ENCODE measurements around the gene ABCB4. TPM values are rescaled to one million over a fixed set of nuclear protein-coding genes. Genes with fewer than 3 reads are reported as not detected.

Gene ABCB4
- total RNA-seq, 1 experiment from 2014 or later: not detected

DNA sequence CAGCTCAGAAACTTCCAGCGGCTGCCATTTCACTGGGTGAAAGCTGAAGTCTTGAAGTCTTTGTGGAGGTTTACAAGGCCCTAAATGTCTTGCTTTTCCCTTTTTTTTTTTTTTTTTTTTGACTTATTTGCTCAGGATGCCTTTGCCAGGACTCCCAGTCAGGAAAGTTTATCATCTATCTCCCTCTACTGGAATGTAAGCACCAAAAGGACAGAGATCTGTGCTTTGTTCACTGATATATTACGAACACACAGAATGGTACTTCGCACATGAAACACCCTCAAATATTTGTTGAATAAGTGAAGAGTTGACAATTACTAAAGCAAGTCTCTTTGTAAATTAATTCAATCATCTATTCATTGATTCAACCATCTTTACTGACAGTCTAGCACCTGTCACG lies 23.2 kb downstream of the ABCB4 start:
- no peaks in the 10 kb centered on the region for H3K27me3 ChIP-seq (ENCODE audit: insufficient read depth, low read length)
- H3K9me3 ChIP-seq (ENCODE audit: control insufficient read depth in 1 of 2, insufficient read depth in 1 of 2, low read depth in 1 of 2, low read length in 2 of 2): no peaks in the 10 kb centered on the region
- H2AFZ ChIP-seq (ENCODE audit: low read depth, low read length, poor library complexity, severe bottlenecking): no peak overlapping the region
- no peak overlapping the region for H3K27ac ChIP-seq (ENCODE audit: low read depth, low read length)
- intact Hi-C loops (cut with micrococcal nuclease): no loop called here
- RAD21 ChIA-PET (ENCODE audit: low non-redundant PET in 1 of 2, low total read pairs in 2 of 2, uncharacterized antibody in 2 of 2, unreplicated experiment in 2 of 2): no interaction called here
- H3K9ac ChIP-seq (ENCODE audit: low read length): no peak overlapping the region
- POLR2A ChIA-PET: no interaction called here
- H4K20me1 ChIP-seq (ENCODE audit: insufficient read depth): no peaks in the 10 kb centered on the region; the same call in 1 of the 2 replicates
- ATAC-seq: no peak
- BruUV-seq (replicated peaks): no TSS peak
- no peaks in the 10 kb centered on the region for H3K9me2 ChIP-seq (ENCODE audit: insufficient read depth)
- H3K4me3 ChIP-seq (replicated peaks in 1 of 2; ENCODE audit: low read depth in 1 of 2, low read length in 2 of 2): no peak overlapping the region
- no peak overlapping the region for H3K4me2 ChIP-seq (ENCODE audit: low read length)
- H3K4me1 ChIP-seq (ENCODE audit: control insufficient read depth in 1 of 2, insufficient read depth in 2 of 2, low read length in 2 of 2): no peaks in the 10 kb centered on the region
- no peak for DNase-seq (ENCODE audit: low read depth, low spot score)
- CTCF ChIA-PET: no interaction called here
- TF ChIP-seq, protein P1, sequence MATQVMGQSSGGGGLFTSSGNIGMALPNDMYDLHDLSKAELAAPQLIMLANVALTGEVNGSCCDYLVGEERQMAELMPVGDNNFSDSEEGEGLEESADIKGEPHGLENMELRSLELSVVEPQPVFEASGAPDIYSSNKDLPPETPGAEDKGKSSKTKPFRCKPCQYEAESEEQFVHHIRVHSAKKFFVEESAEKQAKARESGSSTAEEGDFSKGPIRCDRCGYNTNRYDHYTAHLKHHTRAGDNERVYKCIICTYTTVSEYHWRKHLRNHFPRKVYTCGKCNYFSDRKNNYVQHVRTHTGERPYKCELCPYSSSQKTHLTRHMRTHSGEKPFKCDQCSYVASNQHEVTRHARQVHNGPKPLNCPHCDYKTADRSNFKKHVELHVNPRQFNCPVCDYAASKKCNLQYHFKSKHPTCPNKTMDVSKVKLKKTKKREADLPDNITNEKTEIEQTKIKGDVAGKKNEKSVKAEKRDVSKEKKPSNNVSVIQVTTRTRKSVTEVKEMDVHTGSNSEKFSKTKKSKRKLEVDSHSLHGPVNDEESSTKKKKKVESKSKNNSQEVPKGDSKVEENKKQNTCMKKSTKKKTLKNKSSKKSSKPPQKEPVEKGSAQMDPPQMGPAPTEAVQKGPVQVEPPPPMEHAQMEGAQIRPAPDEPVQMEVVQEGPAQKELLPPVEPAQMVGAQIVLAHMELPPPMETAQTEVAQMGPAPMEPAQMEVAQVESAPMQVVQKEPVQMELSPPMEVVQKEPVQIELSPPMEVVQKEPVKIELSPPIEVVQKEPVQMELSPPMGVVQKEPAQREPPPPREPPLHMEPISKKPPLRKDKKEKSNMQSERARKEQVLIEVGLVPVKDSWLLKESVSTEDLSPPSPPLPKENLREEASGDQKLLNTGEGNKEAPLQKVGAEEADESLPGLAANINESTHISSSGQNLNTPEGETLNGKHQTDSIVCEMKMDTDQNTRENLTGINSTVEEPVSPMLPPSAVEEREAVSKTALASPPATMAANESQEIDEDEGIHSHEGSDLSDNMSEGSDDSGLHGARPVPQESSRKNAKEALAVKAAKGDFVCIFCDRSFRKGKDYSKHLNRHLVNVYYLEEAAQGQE (IDR thresholded peaks at IDR 0.05; ENCODE audit: low read depth): no peak
- TF ChIP-seq SIN3A (IDR thresholded peaks at IDR 0.05; ENCODE audit: low read depth) (no peak), RAD21 (IDR thresholded peaks at IDR 0.05; ENCODE audit: low read depth) (0 out of 2 replicates have a peak, but pooled peaks have one; percentile 13), SRF (IDR thresholded peaks at IDR 0.05; ENCODE audit: low read depth) (no peak), CBX3 (IDR thresholded peaks at IDR 0.05; ENCODE audit: low read depth) (no peak), JUND (IDR thresholded peaks at IDR 0.05) (no peak)
- TF ChIP-seq, protein P2, sequence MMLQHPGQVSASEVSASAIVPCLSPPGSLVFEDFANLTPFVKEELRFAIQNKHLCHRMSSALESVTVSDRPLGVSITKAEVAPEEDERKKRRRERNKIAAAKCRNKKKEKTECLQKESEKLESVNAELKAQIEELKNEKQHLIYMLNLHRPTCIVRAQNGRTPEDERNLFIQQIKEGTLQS (IDR thresholded peaks at IDR 0.05): no peak
- H3K36me3 ChIP-seq (ENCODE audit: control insufficient read depth in 1 of 2, insufficient read depth in 2 of 2, low read length in 2 of 2): no peaks in the 10 kb centered on the region
- no peaks in the 10 kb centered on the region for H3K79me2 ChIP-seq (ENCODE audit: insufficient read depth, low read length)

DNA sequence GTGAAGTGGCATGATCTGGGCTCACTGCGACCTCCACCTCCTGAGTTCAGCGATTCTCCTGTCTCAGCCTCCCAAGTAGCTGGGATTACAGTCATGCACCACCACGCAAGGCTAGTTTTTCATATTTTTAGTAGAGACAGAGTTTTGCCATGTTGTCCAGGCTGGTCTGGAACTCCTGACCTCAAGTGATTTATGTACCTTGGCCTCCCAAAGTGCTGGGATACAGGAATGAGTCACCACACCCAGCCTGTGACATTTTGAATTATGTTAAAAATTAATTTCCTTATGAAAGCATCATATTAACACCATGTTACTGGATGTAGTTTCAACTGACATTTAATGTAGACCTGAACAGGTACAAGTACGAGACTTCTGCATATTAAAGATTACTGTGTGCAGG lies 24.3 kb downstream of the ABCB4 start:
- no peak overlapping the region for H3K9ac ChIP-seq (ENCODE audit: low read length)
- no peak overlapping the region for H3K4me2 ChIP-seq (ENCODE audit: low read length)
- no peak overlapping the region for H2AFZ ChIP-seq (ENCODE audit: low read depth, low read length, poor library complexity, severe bottlenecking)
- no peaks in the 10 kb centered on the region for H3K4me1 ChIP-seq (ENCODE audit: control insufficient read depth in 1 of 2, insufficient read depth in 2 of 2, low read length in 2 of 2)
- ChIA-PET RAD21 (ENCODE audit: low non-redundant PET in 1 of 2, low total read pairs in 2 of 2, uncharacterized antibody in 2 of 2, unreplicated experiment in 2 of 2) (no interaction called here), POLR2A (no interaction called here), CTCF (no interaction called here)
- H3K36me3 ChIP-seq (ENCODE audit: control insufficient read depth in 1 of 2, insufficient read depth in 2 of 2, low read length in 2 of 2): no peaks in the 10 kb centered on the region
- intact Hi-C loops (cut with micrococcal nuclease): no loop called here
- no peaks in the 10 kb centered on the region for H3K9me2 ChIP-seq (ENCODE audit: insufficient read depth)
- ATAC-seq (no peak), DNase-seq (ENCODE audit: low read depth, low spot score) (no peak)
- H3K79me2 ChIP-seq (ENCODE audit: insufficient read depth, low read length): no peaks in the 10 kb centered on the region
- BruUV-seq (replicated peaks): no TSS peak
- H4K20me1 ChIP-seq (ENCODE audit: insufficient read depth): no peaks in the 10 kb centered on the region; the same call in 1 of the 2 replicates
- H3K27me3 ChIP-seq (ENCODE audit: insufficient read depth, low read length): no peaks in the 10 kb centered on the region
- no peaks in the 10 kb centered on the region for H3K9me3 ChIP-seq (ENCODE audit: control insufficient read depth in 1 of 2, insufficient read depth in 1 of 2, low read depth in 1 of 2, low read length in 2 of 2)
- H3K4me3 ChIP-seq (replicated peaks in 1 of 2; ENCODE audit: low read depth in 1 of 2, low read length in 2 of 2): no peak overlapping the region
- no peak overlapping the region for H3K27ac ChIP-seq (ENCODE audit: low read depth, low read length)
- no peak for TF ChIP-seq EZH2phosphoT487 (IDR thresholded peaks at IDR 0.05; ENCODE audit: borderline replicate concordance)
- no peak for TF ChIP-seq TCF7L2 (IDR thresholded peaks at IDR 0.05; ENCODE audit: borderline replicate concordance, extremely low read depth, insufficient read depth, insufficient read length)
- TF ChIP-seq SIN3A (IDR thresholded peaks at IDR 0.05; ENCODE audit: low read depth): no peak
- no peak for TF ChIP-seq YY1 (IDR thresholded peaks at IDR 0.05; ENCODE audit: extremely low read depth, insufficient replicate concordance, low read depth, low read length)
- TF ChIP-seq SP1 (IDR thresholded peaks at IDR 0.05; ENCODE audit: low read depth): no peak
- TF ChIP-seq, protein P3, sequence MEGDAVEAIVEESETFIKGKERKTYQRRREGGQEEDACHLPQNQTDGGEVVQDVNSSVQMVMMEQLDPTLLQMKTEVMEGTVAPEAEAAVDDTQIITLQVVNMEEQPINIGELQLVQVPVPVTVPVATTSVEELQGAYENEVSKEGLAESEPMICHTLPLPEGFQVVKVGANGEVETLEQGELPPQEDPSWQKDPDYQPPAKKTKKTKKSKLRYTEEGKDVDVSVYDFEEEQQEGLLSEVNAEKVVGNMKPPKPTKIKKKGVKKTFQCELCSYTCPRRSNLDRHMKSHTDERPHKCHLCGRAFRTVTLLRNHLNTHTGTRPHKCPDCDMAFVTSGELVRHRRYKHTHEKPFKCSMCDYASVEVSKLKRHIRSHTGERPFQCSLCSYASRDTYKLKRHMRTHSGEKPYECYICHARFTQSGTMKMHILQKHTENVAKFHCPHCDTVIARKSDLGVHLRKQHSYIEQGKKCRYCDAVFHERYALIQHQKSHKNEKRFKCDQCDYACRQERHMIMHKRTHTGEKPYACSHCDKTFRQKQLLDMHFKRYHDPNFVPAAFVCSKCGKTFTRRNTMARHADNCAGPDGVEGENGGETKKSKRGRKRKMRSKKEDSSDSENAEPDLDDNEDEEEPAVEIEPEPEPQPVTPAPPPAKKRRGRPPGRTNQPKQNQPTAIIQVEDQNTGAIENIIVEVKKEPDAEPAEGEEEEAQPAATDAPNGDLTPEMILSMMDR (IDR thresholded peaks at IDR 0.05 in 2 of 3, conservative IDR thresholded peaks at IDR 0.05 in 1 of 3; ENCODE audit: borderline replicate concordance in 1 of 3, insufficient read depth in 1 of 3, low read depth in 2 of 3, low read length in 2 of 3): no peak
- TF ChIP-seq, protein P4, sequence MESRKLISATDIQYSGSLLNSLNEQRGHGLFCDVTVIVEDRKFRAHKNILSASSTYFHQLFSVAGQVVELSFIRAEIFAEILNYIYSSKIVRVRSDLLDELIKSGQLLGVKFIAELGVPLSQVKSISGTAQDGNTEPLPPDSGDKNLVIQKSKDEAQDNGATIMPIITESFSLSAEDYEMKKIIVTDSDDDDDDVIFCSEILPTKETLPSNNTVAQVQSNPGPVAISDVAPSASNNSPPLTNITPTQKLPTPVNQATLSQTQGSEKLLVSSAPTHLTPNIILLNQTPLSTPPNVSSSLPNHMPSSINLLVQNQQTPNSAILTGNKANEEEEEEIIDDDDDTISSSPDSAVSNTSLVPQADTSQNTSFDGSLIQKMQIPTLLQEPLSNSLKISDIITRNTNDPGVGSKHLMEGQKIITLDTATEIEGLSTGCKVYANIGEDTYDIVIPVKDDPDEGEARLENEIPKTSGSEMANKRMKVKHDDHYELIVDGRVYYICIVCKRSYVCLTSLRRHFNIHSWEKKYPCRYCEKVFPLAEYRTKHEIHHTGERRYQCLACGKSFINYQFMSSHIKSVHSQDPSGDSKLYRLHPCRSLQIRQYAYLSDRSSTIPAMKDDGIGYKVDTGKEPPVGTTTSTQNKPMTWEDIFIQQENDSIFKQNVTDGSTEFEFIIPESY (IDR thresholded peaks at IDR 0.05; ENCODE audit: extremely low read depth, insufficient replicate concordance, low read length): no peak

All from HCT116 (cell line).